ENCODE results near the gene GPR39. TPM values are rescaled to one million over a fixed set of nuclear protein-coding genes. Genes with fewer than 3 reads are reported as not detected.
A peak's percentile ranks its signal among the peaks of the same experiment; 100 is the strongest.

Gene GPR39
- polyA plus RNA-seq, 4 donors: 3.8 to 12.6 (median 5.3) TPM

DNA sequence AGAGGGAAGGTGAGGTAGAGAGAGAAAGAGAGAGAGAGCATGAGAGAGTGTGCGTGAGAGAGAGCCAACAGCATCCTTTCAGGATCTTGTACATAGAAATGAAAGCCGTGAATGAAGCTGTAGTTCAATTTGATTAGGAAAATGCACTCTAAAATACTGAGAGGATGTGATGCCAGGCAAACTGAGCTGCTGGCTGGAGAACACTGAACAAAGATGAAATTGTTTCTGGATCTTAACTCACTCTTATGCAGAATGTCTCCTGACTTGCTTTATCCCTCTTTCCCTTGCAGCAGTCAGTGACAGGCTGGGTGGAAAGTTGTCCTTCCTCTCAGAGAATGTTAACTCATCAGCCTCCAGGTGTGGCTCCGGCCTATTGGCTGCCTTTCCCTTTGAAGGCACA, 242.7 kb downstream of the GPR39 start:
- Histone ChIP-seq H3K4me1 (ENCODE audit: control insufficient read depth in 3 of 3, insufficient read depth in 2 of 3, low read depth in 1 of 3, low read length in 2 of 3) (no peaks in the 10 kb centered on the region), H3K36me3 (ENCODE audit: control insufficient read depth in 3 of 3, insufficient read depth in 2 of 3, low read depth in 1 of 3, low read length in 3 of 3) (no peaks in the 10 kb centered on the region), H3K4me3 (ENCODE audit: low read depth in 1 of 3, low read length in 3 of 3) (no peak overlapping the region), H3K9me3 (ENCODE audit: control insufficient read depth in 2 of 2, insufficient read depth in 1 of 2, low read depth in 1 of 2, low read length in 1 of 2) (no peaks in the 10 kb centered on the region), H3K27me3 (ENCODE audit: control insufficient read depth in 3 of 3, insufficient read depth in 3 of 3, low read length in 3 of 3) (peaks cover 0 to 6% (median 3%) of the 10 kb centered on the region in 3 donors), H3K27ac (ENCODE audit: low read depth in 1 of 3, low read length in 2 of 3) (no peak overlapping the region)
- WGBS, 3 donors: 85 to 89% (median 89%) methylated on average over 3 of the region's 3 CpGs
- DNase-seq (no peak), FAIRE-seq (no peak)

DNA sequence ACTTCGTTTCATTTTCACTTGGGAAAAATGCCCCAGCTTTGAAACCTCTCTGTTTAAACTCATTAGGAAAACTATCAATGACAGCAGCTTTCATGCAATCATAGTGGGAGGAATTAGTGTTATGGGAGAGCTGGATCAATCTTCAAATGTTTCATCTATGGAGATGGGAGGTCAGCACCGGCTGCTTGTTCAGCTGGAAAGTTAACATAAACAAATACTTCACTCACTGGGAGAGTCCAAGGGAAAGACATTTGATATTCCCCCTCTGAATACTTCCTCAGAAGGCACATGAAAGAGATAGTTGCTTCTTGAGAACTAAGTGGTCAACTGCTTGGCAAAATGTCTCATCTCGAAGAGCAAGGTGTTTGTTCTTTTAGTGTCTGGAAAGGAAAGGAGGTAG, 246.1 kb downstream of the GPR39 start:
- DNase-seq (no peak), FAIRE-seq (no peak)
- Histone ChIP-seq H3K27ac (ENCODE audit: low read depth in 1 of 3, low read length in 2 of 3) (no peak overlapping the region), H3K36me3 (ENCODE audit: control insufficient read depth in 3 of 3, insufficient read depth in 2 of 3, low read depth in 1 of 3, low read length in 3 of 3) (no peaks in the 10 kb centered on the region), H3K9me3 (ENCODE audit: control insufficient read depth in 2 of 2, insufficient read depth in 1 of 2, low read depth in 1 of 2, low read length in 1 of 2) (no peaks in the 10 kb centered on the region), H3K27me3 (ENCODE audit: control insufficient read depth in 3 of 3, insufficient read depth in 3 of 3, low read length in 3 of 3) (peaks cover 0 to 16% (median 5%) of the 10 kb centered on the region in 3 donors), H3K4me3 (ENCODE audit: low read depth in 1 of 3, low read length in 3 of 3) (no peak overlapping the region), H3K4me1 (ENCODE audit: control insufficient read depth in 3 of 3, insufficient read depth in 2 of 3, low read depth in 1 of 3, low read length in 2 of 3) (no peaks in the 10 kb centered on the region)
- 37 to 41% (median 40%) methylated on average over 3 of the region's 3 CpGs for WGBS, 3 donors

DNA sequence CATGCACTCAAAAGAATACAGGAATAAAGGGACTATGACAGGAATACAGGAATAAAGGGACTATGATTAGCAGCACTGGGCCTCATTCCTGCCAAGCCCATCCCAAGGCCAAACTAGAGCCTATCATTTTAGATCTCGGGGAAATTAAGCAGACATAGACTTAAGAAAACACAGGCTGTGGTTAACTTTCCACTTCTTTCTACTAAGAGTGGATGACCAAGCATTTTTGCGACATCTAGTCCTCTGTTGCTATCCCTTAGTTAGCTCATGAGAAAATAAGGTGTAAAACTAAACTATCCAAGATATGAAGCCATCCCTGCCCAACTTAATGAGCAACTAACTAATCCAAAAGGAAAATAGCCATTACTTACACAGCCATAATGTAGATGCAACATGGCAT, 247.5 kb downstream of the GPR39 start:
- no peak for FAIRE-seq
- no peaks in the 10 kb centered on the region for H3K9me3 ChIP-seq (ENCODE audit: control insufficient read depth in 2 of 2, insufficient read depth in 1 of 2, low read depth in 1 of 2, low read length in 1 of 2)

DNA sequence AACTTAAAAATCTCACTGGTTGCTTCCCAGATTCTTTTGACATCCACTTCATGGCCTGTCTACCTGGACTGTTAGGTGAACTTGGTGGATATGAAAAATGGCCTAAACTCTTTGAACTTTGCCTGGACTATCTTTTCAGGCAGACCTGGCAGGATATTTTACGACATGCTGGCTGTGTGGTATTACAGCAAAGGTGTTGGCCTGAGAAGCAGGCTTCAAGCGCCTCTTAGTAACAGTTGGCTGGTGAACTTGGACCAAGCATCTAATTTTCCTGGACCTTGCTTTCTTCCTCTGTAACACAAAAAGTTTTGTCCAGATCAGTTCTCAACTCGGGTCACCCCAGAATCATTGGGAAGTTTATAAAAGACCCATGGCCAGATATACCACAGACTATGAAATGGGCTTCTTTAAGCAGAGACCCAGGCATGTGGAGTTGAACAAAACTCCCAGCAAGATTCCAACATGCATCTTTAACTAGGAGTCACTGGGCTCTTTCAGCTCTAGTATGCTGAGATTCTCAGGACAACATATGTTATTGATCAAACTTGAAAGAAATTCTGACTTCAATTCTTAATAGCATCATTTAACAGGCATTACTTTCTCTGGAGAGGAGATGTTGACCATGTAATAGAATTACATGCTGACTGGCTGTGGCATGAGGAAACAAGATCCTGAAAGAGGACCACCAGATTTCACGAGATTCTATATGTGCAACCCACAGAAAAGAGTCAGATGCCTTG, 249.0 kb downstream of the GPR39 start:
- H3K36me3 ChIP-seq (ENCODE audit: control insufficient read depth in 3 of 3, insufficient read depth in 2 of 3, low read depth in 1 of 3, low read length in 3 of 3): no peaks in the 10 kb centered on the region
- no peak for FAIRE-seq
- peaks cover 5 to 38% (median 18%) of the 10 kb centered on the region in 3 donors for H3K27me3 ChIP-seq (ENCODE audit: control insufficient read depth in 3 of 3, insufficient read depth in 3 of 3, low read length in 3 of 3)
- no peaks in the 10 kb centered on the region for H3K9me3 ChIP-seq (ENCODE audit: control insufficient read depth in 2 of 2, insufficient read depth in 1 of 2, low read depth in 1 of 2, low read length in 1 of 2)
- H3K4me3 ChIP-seq (ENCODE audit: low read depth in 1 of 3, low read length in 3 of 3): no peak overlapping the region
- H3K4me1 ChIP-seq (ENCODE audit: control insufficient read depth in 3 of 3, insufficient read depth in 2 of 3, low read depth in 1 of 3, low read length in 2 of 3): peaks cover 0 to 3% (median 3%) of the 10 kb centered on the region in 3 donors
- no peak overlapping the region for H3K27ac ChIP-seq (ENCODE audit: low read depth in 1 of 3, low read length in 2 of 3)
- DNase-seq: no peak
- WGBS, 3 donors: 52 to 75% (median 58%) methylated on average over 4 of the region's 4 CpGs

More for the DNA sequence above, 247.5 kb downstream of the GPR39 start:
- Histone ChIP-seq H3K4me1 (ENCODE audit: control insufficient read depth in 3 of 3, insufficient read depth in 2 of 3, low read depth in 1 of 3, low read length in 2 of 3) (no peaks in the 10 kb centered on the region), H3K27ac (ENCODE audit: low read depth in 1 of 3, low read length in 2 of 3) (no peak overlapping the region), H3K27me3 (ENCODE audit: control insufficient read depth in 3 of 3, insufficient read depth in 3 of 3, low read length in 3 of 3) (peaks cover 0 to 26% (median 15%) of the 10 kb centered on the region in 3 donors), H3K4me3 (ENCODE audit: low read depth in 1 of 3, low read length in 3 of 3) (no peak overlapping the region), H3K36me3 (ENCODE audit: control insufficient read depth in 3 of 3, insufficient read depth in 2 of 3, low read depth in 1 of 3, low read length in 3 of 3) (no peaks in the 10 kb centered on the region)
- no peak for DNase-seq
- 69 to 80% (median 78%) methylated on average over 2 of the region's 2 CpGs for WGBS, 3 donors

DNA sequence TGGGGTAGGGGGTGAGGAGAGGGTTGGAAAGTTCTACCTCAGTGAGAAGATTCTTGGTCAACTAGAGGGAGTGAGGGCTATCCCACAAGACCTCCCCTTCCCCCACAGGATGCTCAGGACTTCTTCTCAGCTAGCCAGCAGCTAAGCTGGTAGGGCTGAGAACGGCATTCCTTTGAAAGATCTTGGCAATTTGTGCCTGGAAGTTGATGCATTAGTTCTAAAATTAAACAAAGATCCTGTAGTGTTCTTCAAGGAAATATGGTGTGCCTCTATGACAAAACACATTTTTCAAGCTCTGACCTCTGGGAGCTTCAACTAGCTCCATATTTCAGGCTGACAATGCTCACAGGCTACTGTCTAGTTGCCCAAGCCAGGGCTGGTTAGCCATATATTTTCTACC, 251.1 kb downstream of the GPR39 start:
- FAIRE-seq (no peak), DNase-seq (no peak)
- WGBS, 3 donors: 47 to 75% (median 63%) methylated on average over 1 of the region's 1 CpG
- no peaks in the 10 kb centered on the region for H3K9me3 ChIP-seq (ENCODE audit: control insufficient read depth in 2 of 2, insufficient read depth in 1 of 2, low read depth in 1 of 2, low read length in 1 of 2)
- peaks cover 0 to 9% (median 3%) of the 10 kb centered on the region in 3 donors for H3K4me1 ChIP-seq (ENCODE audit: control insufficient read depth in 3 of 3, insufficient read depth in 2 of 3, low read depth in 1 of 3, low read length in 2 of 3)
- H3K36me3 ChIP-seq (ENCODE audit: control insufficient read depth in 3 of 3, insufficient read depth in 2 of 3, low read depth in 1 of 3, low read length in 3 of 3): no peaks in the 10 kb centered on the region
- no peak overlapping the region for H3K4me3 ChIP-seq (ENCODE audit: low read depth in 1 of 3, low read length in 3 of 3)
- no peak overlapping the region for H3K27ac ChIP-seq (ENCODE audit: low read depth in 1 of 3, low read length in 2 of 3)
- peaks cover 8 to 46% (median 15%) of the 10 kb centered on the region in 3 donors for H3K27me3 ChIP-seq (ENCODE audit: control insufficient read depth in 3 of 3, insufficient read depth in 3 of 3, low read length in 3 of 3)

DNA sequence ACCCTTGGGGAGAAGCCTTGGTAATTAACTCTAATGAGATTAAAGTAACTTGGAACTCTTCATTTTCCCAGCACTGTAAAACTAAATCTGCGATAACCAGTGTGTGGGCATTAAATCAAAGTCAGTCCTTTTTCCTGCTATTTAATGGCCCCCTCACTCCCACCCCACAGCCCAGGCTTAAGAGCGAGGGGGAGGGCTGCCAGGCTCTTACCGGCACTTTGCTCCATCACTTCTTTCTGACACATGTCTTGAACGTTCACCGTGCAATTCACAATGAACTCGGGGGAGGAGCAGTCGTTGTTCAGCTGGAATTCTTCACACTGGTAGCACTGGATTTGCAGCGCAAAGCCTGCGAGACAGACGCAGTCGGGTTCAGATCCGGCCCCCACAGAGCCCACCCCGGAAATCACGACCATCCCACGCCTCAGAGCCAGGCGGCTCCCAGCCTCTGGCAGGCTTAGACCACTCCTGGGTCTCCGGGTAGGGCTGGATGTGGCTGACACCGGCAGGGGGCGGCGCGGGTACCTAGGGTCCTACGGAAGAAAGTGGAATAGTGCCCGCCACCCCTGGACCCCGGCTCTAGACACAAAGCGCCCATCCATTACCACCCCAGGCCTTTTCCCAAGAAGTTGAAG, 251.7 kb downstream of the GPR39 start:
- Histone ChIP-seq H3K9me3 (ENCODE audit: control insufficient read depth in 2 of 2, insufficient read depth in 1 of 2, low read depth in 1 of 2, low read length in 1 of 2) (no peaks in the 10 kb centered on the region), H3K4me3 (ENCODE audit: low read depth in 1 of 3, low read length in 3 of 3) (peak overlapping the region in 1 of 3 donors; percentile 4), H3K4me1 (ENCODE audit: control insufficient read depth in 3 of 3, insufficient read depth in 2 of 3, low read depth in 1 of 3, low read length in 2 of 3) (peaks cover 0 to 9% (median 3%) of the 10 kb centered on the region in 3 donors), H3K27me3 (ENCODE audit: control insufficient read depth in 3 of 3, insufficient read depth in 3 of 3, low read length in 3 of 3) (peaks cover 8 to 46% (median 15%) of the 10 kb centered on the region in 3 donors), H3K27ac (ENCODE audit: low read depth in 1 of 3, low read length in 2 of 3) (no peak overlapping the region), H3K36me3 (ENCODE audit: control insufficient read depth in 3 of 3, insufficient read depth in 2 of 3, low read depth in 1 of 3, low read length in 3 of 3) (no peaks in the 10 kb centered on the region)
- WGBS, 3 donors: 5 to 7% (median 6%) methylated on average over 24 to 25 of the region's 25 CpGs
- FAIRE-seq: no peak
- peak in 1 of 2 donors; percentile 15 for DNase-seq

DNA sequence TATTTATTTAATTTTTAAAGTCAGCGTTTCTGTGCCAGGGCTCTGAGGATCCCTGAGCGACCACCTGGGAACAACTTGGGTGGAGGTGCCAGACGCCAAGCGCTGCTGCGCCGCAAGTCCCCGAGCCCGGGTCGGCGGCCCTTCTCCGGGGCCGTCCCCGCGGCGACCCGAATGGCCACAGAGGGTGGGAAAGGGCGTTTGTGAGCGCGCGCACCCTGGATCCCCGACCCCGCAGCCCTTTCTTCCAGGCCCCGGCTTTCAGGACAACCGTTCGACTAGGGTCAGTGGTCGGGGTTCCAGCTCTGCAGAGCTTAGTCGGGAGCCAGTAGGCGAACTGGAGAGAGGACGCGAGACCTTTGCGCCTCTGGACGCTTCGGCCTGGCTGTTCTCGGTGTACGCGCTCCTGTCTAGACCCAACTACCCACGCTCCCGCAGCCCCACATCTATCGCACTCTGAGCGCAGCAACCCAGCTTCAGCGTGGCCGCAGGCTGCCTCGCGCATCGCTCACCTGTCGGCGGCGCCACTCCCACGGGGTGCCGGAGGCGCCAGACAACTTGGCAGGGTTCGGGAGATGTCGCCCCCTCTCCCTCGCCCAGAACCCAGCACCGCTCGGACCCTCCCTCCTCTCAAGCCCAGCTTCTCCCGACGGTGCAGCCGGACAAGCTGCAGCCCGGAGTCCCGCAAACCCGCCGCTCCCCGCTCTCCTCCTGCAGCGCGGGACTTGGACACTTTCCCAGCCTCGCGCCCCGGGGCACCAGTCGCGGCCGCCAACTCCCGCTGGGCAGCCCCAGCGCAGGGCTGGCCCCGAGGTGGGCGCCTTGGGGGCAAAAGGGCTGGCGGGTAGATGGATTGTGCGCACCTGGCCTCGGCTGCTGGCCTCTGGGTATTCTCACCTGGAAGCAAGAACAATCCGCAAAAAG, 252.6 kb downstream of the GPR39 start:
- WGBS, 3 donors: 2 to 5% (median 2%) methylated on average over 75 to 80 of the region's 80 CpGs
- peaks cover 8 to 46% (median 15%) of the 10 kb centered on the region in 3 donors for H3K27me3 ChIP-seq (ENCODE audit: control insufficient read depth in 3 of 3, insufficient read depth in 3 of 3, low read length in 3 of 3)
- no peaks in the 10 kb centered on the region for H3K9me3 ChIP-seq (ENCODE audit: control insufficient read depth in 2 of 2, insufficient read depth in 1 of 2, low read depth in 1 of 2, low read length in 1 of 2)
- no peaks in the 10 kb centered on the region for H3K36me3 ChIP-seq (ENCODE audit: control insufficient read depth in 3 of 3, insufficient read depth in 2 of 3, low read depth in 1 of 3, low read length in 3 of 3)
- peak overlapping the region in 2 of 3 donors; percentile 32 to 44 for H3K4me3 ChIP-seq (ENCODE audit: low read depth in 1 of 3, low read length in 3 of 3)
- DNase-seq (peak in 1 of 2 donors; percentile 46), FAIRE-seq (no peak)
- no peak overlapping the region for H3K27ac ChIP-seq (ENCODE audit: low read depth in 1 of 3, low read length in 2 of 3)
- peaks cover 0 to 9% (median 3%) of the 10 kb centered on the region in 3 donors for H3K4me1 ChIP-seq (ENCODE audit: control insufficient read depth in 3 of 3, insufficient read depth in 2 of 3, low read depth in 1 of 3, low read length in 2 of 3)

DNA sequence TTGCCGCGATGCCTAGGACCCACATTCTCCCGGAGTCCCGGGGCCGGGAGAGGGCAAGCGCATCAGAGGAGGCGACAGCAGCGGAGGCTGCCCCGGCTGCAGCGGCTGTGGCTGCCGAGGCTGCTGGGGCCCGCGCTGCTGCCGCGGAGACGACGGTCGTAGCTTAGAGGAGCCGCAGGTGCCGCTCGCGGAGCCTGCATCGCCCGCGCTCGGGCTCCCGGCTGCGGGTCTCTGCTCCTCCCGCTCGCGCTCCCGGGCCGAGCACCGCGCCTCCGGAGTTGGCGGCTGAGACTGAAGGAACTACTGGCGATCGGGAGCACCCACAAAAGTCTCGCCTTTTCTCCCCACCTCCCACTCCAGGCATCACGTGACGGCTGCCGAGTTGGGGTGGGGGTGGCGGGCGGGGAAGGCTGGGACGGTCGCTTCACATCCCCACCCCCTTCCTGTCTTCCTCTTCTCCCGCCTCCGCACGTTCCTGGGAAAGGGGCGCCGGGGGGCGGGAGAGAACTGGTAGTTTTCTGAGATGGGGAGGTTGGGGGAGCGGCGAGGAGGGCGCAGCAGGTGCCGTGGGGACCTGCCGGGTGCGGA, 253.4 kb downstream of the GPR39 start, which contains the start of gene LYPD1:
Gene LYPD1, minus strand, starts transcription at position 298 of the 588 bp plus-strand sequence. Its CDS starts 273 bp downstream, at position 25.
- WGBS, 3 donors: 1 to 4% (median 1%) methylated on average over 53 to 59 of the region's 59 CpGs
- Histone ChIP-seq H3K9me3 (ENCODE audit: control insufficient read depth in 2 of 2, insufficient read depth in 1 of 2, low read depth in 1 of 2, low read length in 1 of 2) (no peaks in the 10 kb centered on the region), H3K4me1 (ENCODE audit: control insufficient read depth in 3 of 3, insufficient read depth in 2 of 3, low read depth in 1 of 3, low read length in 2 of 3) (peaks cover 0 to 9% (median 3%) of the 10 kb centered on the region in 3 donors), H3K27ac (ENCODE audit: low read depth in 1 of 3, low read length in 2 of 3) (no peak within 1 kb of the TSS), H3K4me3 (ENCODE audit: low read depth in 1 of 3, low read length in 3 of 3) (peak within 1 kb of the TSS in 2 of 3 donors; percentile 32 to 44), H3K36me3 (ENCODE audit: control insufficient read depth in 3 of 3, insufficient read depth in 2 of 3, low read depth in 1 of 3, low read length in 3 of 3) (no peaks in the 10 kb centered on the region), H3K27me3 (ENCODE audit: control insufficient read depth in 3 of 3, insufficient read depth in 3 of 3, low read length in 3 of 3) (peaks cover 8 to 46% (median 15%) of the 10 kb centered on the region in 3 donors)
- DNase-seq (peak in 1 of 2 donors; percentile 46), FAIRE-seq (no peak)
